NCI-H2029 (cell line): ENCODE data around the gene PPM1B.
A peak's percentile ranks its signal among the peaks of the same experiment; 100 is the strongest.
"Not testable (repeated sequence)": the region's sequence is repeated elsewhere in the genome, so short reads cannot be mapped to it uniquely, and the experiment has no call there.

Experiments
- DNase-seq: peaks from one replicate; lab custom pipeline; 2025; lab: John Stamatoyannopoulos, UW

The PPM1B gene

DNA sequence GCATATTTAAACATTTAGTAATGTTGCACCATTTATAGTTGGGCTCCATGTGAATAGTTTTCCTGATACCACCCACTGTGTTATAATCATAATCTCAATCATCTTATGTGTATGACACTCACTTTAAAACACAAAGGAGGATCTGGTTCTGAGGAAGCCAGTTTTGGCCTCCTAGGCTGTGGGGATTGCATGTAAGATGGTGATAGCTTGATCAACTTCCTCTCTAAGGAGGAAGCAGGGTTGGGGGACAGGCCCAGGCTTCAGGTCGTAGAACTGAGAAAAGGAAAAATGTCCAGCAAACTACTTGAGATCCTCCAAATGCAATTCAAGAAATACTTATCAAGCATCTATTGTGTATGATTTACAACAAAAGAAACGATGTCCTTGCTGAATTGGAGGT is 4.9 kb upstream of the PPM1B start:
- no peak for DNase-seq

DNA sequence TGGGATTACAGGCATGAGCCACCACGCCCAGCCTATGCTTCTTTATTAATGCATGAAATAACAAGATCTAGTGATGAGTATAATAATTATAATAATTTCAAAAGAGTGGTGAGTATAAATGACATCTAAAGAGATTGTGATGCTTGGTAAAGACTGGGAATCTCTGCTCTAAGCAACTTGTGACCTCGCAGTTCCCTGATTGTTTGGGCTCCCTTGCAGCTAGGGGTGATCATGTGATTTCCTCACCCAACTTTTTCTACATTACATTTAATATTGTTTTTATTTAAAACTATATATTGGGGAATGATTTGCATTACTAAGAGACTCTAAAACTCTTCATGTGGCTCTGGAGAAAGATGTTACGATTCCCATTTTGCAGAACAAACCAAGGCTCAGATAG is 4.1 kb upstream of the PPM1B start:
- no peak for DNase-seq

DNA sequence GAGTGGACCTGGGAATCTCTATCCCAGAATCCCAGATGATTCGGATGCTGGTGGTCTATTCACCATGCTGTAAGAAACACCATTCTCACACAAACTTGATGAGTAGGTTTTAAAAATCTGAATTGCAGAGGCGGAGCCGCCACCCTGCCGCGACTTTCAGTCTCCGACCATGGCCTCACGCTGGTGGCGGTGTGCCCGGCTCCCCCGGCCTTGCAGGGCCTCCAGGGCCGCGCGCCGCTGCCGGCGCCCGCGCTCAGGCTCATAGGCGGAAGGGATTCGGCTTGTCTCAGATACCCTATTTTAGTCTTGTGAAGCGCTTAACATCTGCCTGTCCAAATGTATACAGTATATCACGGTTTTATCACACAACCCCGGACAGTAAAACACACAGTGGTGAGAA is 2.6 kb upstream of the PPM1B start:
- DNase-seq, result no peak

DNA sequence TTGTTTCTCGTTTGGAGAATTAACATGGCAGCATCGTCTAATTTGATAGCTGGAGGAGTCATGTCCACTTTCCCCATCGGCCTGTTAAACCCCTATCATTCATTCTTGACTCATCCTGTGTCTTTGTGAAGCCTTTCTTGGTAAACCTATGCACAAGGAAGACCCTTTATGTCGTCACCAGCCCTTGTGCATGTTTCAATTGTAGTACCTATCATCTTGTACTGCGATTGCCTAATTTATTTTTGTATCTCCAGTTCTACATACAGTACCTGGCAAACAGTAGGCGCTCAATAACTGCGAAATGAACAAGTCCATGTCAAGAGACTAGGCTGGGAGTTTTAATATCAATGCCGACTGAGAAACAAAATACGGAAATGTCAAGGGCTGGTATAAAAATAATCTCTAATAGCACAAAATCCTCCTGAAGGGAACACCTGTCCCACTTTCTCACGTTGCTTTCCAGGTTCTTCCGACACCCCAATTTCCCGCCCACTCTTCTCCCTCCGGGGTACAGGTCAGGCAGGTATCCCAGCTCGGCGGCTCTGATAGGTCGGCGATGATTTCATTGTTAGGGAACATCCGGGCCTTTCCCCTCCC is 1.3 kb upstream of the PPM1B start:
- DNase-seq, result no peak

DNA sequence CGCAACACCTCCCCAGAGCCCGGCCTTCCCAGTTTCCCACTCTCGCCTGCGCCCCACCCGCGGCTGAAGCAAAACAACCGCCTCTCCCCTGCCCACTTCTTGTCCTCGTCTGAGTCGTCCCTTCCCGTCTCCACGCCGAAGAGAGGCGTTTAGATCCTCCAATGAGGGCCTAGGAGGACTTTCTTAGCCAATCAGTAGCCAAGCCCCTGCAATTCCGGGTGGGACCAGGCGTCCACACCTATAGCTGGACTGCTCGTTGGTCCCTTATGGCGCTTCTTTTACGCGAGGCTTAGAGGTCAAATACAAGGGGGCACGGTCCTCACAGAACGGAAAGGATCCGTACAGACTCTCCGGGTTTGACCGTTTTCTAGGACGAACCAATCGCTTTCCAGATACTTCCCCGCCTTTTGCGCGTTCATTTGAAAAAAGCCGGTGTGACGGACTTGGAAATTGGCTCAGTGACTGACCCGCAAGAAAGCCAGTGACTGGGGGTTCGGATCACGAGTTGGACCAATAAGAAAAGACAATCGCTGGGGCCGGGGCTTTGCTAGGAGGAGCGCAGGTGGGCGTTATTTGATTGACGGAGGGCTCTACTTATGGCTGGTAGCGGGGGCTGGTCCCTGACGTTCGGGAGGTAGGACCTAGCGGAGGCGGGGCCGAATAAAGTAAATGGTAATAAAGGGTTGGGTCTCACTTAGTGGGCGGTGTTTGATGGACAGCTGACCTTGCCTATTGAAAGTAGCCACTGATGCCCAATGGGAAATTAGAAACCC is 581 bp upstream of the PPM1B start:
- peak; percentile 99 for DNase-seq

DNA sequence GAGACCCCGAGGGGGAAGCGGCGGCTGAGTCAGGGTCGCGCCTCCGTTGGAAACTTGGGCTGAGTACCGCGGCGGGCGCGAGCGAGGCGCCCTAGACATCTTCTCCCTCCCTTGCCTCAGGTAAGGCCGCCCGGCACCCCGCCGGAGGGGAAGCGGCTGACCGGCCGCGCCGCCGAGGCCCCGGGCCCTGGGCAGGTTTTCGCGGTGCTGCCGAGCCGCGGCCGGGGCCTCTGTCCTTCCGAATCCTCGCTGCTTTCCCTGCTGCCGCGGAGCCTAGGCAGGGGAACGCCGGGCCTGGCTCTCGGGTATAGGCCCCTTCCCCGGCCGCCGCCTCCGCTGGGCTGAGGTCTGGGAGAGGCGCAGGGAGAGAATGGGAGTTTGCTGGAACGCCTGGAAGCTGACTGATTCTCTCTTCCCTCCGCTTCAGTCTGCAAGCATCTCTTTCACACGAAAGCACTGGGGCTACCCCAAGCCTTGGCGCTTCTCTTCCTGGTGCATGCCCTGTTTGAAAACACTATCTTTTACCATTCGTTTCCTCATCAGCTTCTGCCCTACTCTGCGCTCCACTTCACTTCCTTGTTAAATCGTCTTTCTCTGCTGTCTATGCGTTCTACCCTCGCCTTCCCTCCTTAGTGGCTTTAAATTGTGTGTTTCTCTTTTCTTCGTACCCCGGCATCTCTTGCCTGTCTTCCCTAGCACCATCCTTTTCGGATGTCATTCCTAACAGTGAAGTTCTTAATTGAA is 652 bp downstream of the PPM1B start:
- peak; percentile 44 for DNase-seq

DNA sequence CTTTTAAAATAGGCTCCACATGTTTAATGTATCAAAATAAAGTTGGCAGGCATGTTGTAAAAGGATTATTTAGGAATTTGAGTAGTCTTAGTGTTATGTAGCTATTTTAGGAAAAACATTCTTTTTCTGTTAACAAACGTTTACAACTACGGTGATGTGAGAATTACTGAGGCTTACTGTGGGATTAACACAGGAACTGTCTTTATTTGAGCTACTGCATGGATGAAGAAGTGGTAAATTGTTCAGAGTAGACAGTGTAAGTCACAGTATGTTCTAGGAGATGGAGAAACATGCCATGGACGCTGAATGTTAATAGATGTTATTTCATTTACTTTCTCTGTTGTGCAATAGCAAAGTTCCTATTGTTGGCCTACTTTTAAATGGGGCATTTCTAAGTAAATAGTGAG is 1.6 kb downstream of the PPM1B start:
- no peak for DNase-seq

DNA sequence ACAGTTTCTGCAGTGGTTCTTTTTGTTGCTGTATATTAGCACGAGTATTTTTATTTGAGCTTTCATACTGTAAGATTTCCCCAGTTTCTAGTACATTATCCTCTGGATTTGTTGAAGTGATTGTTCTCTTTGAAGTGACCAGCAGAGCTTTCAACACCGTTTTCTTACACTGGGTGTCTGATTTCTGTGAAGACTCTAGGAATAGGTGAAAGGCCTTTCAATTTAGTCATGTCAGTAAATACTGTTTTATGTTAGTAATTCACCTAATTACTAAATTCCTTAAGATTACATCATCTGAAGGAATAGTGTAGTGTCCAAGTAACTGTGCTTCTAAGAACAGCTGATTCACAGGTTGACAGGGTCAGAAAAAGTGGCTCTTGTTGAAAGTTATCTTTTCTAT is 2.3 kb downstream of the PPM1B start:
- no peak for DNase-seq

DNA sequence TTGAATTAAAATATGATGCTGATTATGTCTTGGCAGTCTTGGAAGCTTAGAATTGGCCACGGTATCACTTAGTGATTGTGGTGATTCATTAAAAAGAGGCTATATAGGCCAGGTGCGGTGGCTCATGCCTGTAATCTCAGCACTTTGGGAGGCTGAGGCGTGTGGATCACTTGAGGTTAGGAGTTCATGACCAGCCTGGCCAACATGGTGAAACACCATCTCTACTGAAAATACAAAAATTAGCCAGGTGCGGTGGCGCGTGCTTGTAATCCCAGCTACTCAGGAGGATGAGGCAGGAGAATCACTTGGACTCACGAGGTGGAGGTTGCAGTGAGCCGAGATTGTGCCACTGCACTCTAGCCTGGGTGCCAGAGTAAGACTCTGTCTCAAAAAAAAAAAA is 2.8 kb downstream of the PPM1B start:
- DNase-seq, result not testable (repeated sequence)

DNA sequence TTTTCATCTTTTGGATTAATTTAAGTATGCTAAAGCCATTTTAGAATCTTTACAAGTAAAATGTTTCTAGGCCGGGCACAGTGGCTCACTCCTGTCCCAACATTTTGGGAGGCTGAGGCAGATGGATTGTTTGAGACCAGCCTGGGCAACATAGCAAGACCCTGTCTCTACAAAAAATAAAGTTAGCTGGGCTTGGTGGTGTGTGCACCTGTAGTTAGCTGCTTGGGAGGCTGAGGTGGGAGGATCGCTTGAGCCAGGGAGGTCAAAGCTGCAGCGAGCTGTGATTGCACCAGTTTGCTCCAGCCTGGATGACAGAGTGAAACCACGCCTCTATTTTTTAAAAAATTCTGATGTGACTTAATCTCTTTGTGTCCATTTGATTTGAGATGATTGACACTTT is 3.9 kb downstream of the PPM1B start:
- DNase-seq, result no peak

DNA sequence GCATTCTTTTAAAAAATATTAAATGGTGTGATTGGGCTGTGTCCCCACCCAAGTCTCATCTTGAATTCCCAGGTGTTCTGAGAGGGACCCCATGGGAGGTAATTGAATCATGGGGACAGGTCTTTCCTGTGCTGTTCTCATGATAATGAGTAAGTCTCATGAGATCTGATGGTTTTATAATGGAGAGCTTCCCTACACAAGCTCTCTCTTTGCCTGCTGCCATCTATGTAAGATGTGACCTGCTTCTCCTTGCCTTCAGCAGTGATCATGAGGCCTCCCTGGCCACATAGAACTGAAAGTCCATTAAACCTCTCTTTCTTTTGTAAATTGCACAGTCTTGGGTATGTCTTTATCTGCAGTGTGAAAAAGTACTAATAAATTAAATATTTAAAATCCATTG is 10.3 kb downstream of the PPM1B start:
- no peak for DNase-seq

DNA sequence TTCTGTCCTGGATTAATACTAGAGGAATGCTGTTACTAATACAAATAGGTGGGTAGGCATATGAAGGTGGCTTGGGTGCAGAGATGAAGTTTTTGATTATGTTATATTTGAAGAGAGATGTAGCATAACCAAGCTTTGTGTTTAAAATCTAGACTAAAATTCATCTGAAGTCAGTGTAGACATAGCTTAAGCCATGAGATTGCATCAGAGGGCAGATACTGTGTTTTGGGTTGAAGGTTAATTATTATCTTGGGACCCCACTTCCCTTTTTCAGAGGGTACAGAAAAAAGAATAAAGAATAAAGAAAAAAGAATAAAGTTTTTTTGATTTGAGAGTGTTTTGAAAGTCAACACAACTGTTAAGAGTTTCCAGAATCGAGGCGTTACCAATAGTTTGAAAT is 13.0 kb downstream of the PPM1B start:
- no peak for DNase-seq

DNA sequence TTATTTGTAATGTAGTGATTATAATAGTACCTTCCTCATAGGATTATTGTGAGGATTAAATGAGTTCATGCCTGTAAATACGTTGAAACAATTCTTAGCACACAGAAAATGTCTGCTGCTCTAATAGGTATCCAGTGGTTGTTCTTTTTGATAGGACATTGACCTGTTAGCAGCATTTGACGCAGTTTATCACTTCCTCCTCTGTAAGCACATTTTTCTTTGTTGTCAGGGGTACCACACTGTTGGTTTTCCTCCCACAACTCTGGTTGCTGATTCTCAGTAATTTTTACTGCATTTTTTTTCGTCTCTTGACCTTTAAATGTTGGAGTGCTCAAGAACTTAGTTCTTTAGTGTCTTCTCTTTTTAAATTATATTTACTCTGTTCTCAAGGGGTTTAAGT is 15.4 kb downstream of the PPM1B start:
- no peak for DNase-seq

DNA sequence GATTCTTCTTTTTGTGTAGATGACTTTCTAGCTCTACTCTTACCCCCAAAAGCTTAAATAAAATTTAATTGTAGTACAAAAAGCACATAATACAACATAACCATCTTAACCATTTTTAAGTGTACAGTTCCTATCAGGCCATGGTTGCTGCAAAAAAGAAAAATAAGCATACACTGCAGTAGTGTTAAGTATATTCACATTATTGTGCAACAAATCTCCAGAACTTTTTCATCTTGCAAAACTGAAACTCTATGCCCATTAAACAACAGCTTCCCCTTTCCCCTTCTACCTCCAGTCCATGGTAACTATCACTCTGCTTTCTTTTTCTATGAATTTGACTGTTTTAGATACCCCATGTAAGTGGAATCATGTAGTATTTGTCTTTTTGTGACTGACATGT is 18.1 kb downstream of the PPM1B start:
- DNase-seq, result no peak

DNA sequence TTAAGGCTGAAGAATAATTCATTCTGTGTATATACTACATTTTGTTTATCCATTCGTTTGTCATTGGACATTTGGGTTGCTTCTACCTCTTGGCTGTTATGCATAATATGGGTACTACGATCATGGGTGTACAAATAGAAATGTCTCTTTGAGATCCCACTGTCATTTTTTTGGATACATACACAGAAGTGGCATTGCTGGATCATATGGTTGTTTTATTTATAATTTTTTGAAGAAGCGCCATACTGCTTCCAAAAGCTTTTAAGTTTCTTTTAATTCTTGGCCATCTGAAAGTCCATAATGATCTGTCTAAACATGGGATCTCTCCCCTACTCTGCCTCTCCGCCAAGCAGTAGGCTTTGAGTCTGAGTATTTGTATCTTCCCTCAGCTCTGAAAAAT is 18.6 kb downstream of the PPM1B start:
- DNase-seq, result no peak

DNA sequence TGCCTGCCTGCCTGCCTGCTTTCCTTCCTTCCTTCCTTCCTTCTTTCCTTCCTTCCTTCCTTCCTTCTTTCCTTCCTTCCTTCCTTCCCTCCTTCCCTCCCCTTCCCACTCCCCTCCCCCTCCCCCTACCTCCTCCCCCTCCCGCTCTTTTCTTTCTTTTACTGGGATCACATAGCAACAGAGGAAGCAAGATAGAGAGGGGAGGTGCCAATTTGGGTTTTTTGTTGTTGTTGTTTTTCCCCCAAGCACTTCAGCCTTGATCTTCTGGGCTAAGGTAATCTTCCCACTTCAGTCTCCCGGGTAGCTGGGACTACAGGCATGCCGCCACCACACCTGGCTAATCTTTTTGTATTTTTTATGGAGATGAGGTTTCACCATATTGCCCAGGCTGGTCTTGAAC is 20.0 kb downstream of the PPM1B start:
- DNase-seq, result no peak

DNA sequence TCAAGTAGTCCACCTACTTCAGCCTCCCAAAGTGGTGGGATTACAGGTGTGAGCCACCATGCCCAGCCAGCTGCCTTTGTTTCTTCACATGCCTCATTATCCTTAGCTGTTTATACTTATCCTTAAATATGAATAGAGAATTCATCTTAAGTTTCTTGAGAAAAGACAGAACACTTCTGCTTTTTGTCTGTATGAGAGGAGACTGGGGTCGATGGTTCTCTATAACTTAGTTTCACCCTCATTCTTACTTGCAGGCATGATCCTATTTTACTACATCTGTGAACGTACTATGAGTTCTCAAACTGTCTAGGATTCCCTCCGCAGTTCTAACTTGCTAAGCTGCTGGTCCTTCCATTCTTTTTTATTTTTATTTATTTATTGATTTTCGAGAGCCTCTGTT is 20.4 kb downstream of the PPM1B start:
- DNase-seq, result no peak

DNA sequence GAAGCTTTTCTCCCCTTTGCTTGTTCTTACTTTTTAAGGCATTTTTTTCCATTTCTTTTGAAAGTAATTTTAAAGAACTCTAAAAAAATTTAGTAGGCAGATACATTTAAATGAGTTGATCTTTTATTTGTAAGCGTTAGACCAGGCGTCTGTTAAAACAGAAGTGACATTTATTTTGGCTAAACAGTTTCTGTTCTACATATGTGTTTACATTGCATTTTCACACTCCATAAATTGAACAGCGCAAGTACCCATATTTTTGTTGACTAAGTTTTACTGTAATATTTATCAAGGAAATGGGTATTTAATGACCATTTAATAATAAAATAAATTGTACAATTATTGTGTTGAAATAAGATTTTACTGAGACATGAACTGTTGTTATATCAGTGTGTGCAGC is 21.9 kb downstream of the PPM1B start:
- no peak for DNase-seq

DNA sequence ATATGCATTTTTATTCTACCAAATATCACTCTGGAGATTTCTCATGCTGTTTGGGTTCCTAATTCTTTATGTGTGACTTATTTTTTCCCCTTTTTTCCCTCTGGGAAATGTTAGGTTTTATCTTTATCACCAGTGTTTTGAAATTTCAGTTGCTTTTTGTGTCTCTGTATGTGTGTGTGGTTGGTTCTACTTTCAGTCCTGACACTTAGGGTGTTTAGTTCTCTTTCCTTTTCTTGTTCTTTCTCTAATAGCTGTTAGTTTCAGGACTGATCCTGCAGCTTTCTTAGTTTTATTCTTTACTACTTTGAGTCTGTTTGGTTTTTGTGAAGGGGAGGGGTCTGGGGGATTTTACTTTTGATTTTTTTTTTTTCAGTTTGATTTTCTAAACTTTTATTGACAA is 23.1 kb downstream of the PPM1B start:
- DNase-seq, result no peak

DNA sequence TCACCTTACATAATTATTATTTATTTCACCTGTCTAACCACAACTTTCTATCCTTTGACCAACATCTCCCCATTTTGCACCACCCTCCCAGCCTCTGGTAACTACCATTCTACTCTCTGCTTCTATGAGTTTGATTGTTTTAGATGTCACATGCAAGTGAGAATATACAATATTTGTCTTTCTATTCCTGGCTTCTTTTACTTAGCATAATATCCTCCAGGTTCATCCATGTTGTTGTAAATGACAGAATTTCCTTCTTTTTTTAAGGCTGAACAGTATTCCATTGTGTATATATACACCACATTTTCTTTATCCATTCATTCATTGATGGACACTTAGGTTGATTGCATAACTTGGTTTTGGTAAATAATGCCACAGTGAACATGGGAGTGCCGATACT is 24.0 kb downstream of the PPM1B start:
- DNase-seq, result no peak

DNA sequence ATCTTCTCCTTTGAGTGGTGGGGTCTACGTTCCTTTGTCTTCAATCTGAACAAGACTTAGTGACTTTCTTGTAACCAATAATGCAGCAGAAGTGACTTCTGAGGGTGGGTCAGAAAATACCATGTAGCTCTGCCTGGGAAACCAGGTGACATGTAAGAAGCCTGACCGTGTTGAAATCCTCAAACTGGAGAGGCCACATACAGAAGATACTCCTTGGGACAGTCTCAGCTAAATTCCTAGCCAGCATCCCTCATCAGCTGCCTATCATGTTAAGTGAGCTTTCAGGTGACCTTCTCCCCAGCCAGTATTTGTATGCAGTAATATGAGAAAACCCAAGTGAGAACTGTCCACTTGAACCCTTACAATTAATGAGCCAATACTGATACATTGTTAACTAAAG is 27.0 kb downstream of the PPM1B start:
- DNase-seq, result no peak

DNA sequence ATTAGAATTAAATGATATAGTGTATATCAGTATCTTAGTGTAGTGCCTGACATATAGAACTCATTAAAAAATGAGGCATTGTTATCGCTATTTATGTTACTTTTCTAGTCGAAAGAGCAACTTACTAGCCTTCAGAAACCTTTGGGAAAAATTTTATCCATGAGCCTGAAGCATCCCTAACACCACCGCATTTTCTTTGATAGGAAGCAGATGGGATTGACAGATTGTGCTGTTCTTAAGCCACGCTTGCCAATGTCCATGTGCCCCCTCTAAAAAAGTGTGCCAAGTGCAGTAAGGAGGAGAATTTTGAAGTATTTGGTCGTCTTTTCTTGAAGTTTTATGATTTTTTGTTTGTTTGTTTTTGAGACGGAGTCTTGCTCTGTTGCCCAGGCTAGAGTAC is 29.1 kb downstream of the PPM1B start:
- no peak for DNase-seq

DNA sequence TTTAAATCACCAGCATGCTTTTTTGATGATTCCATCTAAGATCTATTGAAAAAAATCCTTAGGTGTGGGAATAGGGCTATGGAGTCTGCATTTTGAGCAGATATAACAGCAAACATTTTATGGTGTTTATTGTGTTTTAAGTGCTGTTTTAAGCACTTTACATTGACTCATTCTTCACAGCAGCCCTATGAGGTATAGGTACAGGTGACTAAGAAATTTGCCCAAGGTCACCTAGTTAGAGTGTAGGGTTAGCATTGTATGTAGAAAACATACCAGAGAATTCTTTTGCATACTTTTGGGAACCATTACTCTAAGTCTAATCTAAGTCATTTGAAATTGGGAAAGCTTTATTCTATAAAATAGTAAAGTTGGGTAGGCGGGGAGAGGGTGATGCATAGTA is 31.3 kb downstream of the PPM1B start:
- DNase-seq, result no peak

DNA sequence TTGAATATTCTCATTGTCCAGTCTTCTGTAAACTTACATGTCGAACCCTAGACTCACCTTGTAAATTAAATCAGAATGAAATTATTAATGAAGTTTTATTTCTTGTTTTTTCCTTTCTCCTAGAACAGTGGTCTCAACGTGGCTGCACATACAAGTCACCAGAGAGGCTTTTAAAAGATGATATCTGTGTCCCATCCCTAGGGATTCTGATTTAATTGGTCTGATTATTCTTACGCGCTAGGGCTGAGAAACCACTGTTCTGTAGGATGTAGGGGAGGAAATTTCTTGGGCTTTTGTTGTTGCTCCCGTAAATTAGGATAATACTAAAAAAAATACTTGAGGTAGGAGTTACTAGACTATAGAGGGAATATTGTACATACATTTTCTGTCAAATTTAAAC is 32.1 kb downstream of the PPM1B start:
- DNase-seq, result no peak
